Lower leg skin (tissue), 4 donors: ENCODE results near the gene WDR76. TPM values are rescaled to one million over a fixed set of nuclear protein-coding genes. Genes with fewer than 3 reads are reported as not detected.
A peak's percentile ranks its signal among the peaks of the same experiment; 100 is the strongest.

ENCODE experiments used
- DNase-seq, 2 donors: peaks; one replicate each; pipeline ENCODE4 v3.0.0-alpha.2; 2019; ENCODE audit warnings: low spot score in 2 of 2
- H3K4me3 ChIP-seq: fragments of 200-600 bp; sonication (generic); 2 replicates; pipeline ENCODE4 v1.5.1; 2017; ENCODE audit warnings: mild to moderate bottlenecking, low read depth; ENCODE audit not compliant: poor library complexity, severe bottlenecking
- POLR2A ChIP-seq, 2 donors: fragments of 450-650 bp; IDR thresholded peaks; one replicate each; pipeline ENCODE4 v1.6.1; 2016 to 2017; ENCODE audit warnings: antibody characterized with exemption in 2 of 2, mild to moderate bottlenecking in 1 of 2, moderate library complexity in 1 of 2
- WGBS, 2 donors: methylation state at CpG; one replicate each; pipeline ENCODE4 v1.1.5; 2018; 5-methylcytosine and 5-hydroxymethylcytosine counted together
- intact Hi-C: fragments of 100-400 bp; cut with DNase I; formaldehyde crosslinking; loops from one replicate; pipeline ENCODE4 v1.15.0; 2023; ENCODE audit warnings: low total_unique reads
- total RNA-seq, 4 donors: library from RNA; depleted of rRNA; stranded (reverse); fragments of >200 nt; gene quantifications; one replicate each; pipeline ENCODE4 v1.1.0, GENCODE V29; 2016
- TF ChIP-seq, protein P1 (sequence below), 3 donors: fragments of 450-650 bp; IDR thresholded peaks; one replicate each; pipeline ENCODE4 v1.5.1; 2016; ENCODE audit warnings: antibody characterized with exemption in 3 of 3, mild to moderate bottlenecking in 3 of 3, moderate library complexity in 2 of 3

The WDR76 gene
- total RNA-seq, 4 donors from 2014 or later: 3.4 to 7.6 (median 7.1) TPM

DNA sequence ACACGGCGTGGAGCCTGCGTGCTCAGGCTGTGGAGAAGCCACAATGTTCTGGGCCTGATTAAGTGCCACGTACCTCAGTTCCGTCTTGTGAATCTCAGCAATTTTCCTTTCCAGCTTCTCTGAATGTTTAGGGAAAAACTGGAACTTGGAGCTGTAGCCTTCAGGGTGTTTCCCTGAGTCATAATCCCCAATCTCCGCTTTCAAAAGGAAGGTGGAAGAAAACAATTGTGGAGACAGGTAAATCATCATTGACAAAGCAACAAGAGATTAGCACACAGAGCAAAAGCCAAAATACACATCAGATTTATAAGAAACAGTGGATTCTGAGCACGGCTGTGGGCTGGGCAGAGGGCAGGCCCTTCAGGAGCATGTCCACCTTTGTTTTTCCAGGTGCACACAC lies 79.0 kb downstream of the WDR76 start:
- 91% methylated on average over 7 of the region's 7 CpGs for WGBS, 2 donors
- no peak for DNase-seq
- no peak overlapping the region for H3K4me3 ChIP-seq

DNA sequence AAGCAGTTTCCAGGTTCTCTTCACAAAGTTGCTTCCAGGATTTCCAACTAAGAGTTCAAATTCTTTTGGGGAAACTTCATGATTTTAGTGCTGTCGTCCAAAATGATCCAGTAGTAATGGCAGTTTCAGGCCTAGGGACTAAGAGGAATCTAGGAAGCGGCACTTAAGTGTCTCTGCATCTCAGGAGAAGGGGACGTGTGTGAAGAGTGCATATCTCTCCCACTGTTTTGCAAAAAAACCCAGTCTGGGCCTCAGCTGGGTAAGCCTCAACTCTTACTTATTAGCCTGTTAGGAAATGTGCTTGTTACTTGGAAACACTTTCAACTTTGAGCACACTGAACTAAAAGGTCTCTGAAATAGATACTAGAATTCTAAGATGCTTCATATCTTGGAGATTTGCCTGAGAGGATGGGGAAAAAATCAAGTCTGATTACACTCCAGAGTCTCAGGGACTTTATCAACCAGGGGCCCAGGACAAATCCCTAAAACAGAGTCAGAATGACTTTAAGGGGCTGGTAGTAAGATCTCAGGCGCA lies 81.8 kb downstream of the WDR76 start:
- DNase-seq: no peak
- WGBS, 2 donors: 87 to 91% methylated on average over 4 of the region's 4 CpGs
- no peak overlapping the region for H3K4me3 ChIP-seq
- intact Hi-C loops: no loop called here
- TF ChIP-seq, protein P1, sequence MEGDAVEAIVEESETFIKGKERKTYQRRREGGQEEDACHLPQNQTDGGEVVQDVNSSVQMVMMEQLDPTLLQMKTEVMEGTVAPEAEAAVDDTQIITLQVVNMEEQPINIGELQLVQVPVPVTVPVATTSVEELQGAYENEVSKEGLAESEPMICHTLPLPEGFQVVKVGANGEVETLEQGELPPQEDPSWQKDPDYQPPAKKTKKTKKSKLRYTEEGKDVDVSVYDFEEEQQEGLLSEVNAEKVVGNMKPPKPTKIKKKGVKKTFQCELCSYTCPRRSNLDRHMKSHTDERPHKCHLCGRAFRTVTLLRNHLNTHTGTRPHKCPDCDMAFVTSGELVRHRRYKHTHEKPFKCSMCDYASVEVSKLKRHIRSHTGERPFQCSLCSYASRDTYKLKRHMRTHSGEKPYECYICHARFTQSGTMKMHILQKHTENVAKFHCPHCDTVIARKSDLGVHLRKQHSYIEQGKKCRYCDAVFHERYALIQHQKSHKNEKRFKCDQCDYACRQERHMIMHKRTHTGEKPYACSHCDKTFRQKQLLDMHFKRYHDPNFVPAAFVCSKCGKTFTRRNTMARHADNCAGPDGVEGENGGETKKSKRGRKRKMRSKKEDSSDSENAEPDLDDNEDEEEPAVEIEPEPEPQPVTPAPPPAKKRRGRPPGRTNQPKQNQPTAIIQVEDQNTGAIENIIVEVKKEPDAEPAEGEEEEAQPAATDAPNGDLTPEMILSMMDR (IDR thresholded peaks at IDR 0.05): no peak
- TF ChIP-seq POLR2A (IDR thresholded peaks at IDR 0.05): no peak

More for the DNA sequence above, 79.0 kb downstream of the WDR76 start:
- intact Hi-C loops: no loop called here
- TF ChIP-seq, protein P1 (IDR thresholded peaks at IDR 0.05): no peak
- no peak for TF ChIP-seq POLR2A (IDR thresholded peaks at IDR 0.05)

DNA sequence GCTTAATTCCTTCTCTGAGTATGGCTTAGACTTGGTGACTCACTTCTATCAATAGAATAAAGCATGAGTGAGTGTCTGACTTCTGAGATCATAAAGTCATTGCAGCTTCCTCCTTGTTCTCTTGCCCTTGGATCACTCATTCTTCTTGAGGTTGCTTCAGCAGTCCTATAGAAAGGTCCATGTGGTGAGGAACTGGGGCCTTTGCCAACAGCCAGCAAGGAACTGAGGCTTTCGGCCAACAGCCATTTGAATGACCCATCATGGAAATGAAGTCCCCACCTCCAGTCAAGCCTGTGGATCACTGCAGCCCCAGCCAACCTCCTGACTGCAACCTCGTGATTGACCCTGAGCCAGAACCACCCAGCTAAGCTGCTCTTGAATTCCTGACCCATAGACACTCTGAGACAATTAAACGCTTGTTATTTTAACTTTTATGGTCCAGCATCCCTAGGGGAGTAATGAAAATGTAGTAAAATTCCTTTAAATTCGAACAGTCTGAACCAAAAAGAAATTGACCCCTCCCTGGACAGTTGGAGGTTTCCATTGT lies 84.5 kb downstream of the WDR76 start:
- no peak overlapping the region for H3K4me3 ChIP-seq
- intact Hi-C loops: loop anchor here (5.0 kb wide), 1 partner anchor 61 kb away; no protein-coding TSS in a partner anchor
- TF ChIP-seq, protein P1 (IDR thresholded peaks at IDR 0.05): no peak
- no peak for TF ChIP-seq POLR2A (IDR thresholded peaks at IDR 0.05)
- peak; percentile 38 to 91 for DNase-seq
- 75 to 78% methylated on average over 4 of the region's 4 CpGs for WGBS, 2 donors

DNA sequence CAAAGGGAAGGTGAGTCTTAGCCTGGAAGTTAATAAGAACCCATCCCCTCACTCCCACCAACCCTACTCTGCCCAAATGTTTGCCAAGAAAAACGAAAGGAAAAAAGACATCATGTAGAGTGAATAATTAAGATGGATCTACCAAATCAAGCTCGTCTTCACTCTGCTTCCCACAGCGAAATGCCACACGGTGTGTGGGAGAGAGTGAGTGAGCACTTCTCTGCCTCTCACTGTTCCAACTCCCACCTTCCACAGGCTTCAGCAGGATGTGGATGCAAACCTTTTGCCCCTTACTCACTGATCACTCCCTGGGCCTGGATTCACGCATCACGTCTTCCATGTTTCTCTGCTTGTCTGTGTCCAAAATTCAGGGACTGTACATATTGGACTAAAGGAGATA lies 85.4 kb downstream of the WDR76 start:
- no peak for TF ChIP-seq POLR2A (IDR thresholded peaks at IDR 0.05)
- TF ChIP-seq, protein P1 (IDR thresholded peaks at IDR 0.05): no peak
- intact Hi-C loops: loop anchor here (5.0 kb wide), 1 partner anchor 60 kb away; no protein-coding TSS in a partner anchor
- no peak overlapping the region for H3K4me3 ChIP-seq
- WGBS, 2 donors: 88 to 91% methylated on average over 6 of the region's 6 CpGs
- DNase-seq: no peak

DNA sequence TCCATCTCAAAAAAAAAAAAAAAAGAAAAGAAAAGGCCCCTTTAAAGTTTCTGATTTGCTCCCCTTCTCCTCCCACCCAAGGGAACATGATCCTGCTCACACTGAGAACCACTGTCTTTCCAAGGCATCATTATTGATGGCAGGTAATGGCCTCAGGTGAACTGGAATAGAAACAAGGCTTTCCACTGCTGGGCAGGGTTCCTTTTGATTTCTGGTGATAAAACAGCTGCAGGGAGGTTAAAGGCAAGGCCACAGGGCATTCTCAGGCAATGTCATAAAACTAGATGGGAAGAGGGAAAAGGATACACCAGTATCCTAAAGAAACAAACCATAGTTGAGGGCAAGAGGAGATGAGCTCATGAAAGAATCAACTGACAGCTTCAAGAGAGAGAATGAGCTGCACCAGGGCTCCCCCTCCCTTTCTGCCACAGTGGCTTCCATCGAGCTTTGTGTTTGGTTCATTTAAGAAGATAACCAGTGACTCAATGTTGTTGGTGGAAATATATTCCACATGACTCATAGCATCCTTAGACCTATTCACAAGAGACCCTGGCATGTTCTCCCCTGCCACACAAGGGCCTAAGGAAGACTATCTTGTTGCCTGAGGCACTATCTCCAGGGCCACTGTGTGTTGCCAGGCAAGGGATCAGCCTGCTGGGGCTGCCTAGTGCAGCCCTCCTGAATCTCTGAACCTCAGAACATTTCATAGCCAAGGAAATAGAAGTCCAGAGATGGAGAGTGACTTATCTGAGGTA lies 86.4 kb downstream of the WDR76 start:
- H3K4me3 ChIP-seq: no peak overlapping the region
- 7 to 14% methylated on average over 1 of the region's 1 CpG for WGBS, 2 donors
- peak in 1 of 2 donors; percentile 23 for DNase-seq
- intact Hi-C loops: loop anchor here (5.0 kb wide), 1 partner anchor 59 kb away; no protein-coding TSS in a partner anchor
- TF ChIP-seq, protein P1 (IDR thresholded peaks at IDR 0.05): no peak
- TF ChIP-seq POLR2A (IDR thresholded peaks at IDR 0.05): no peak
